ENCODE results near the gene RPS27. TPM values are rescaled to one million over a fixed set of nuclear protein-coding genes. Genes with fewer than 3 reads are reported as not detected.

RPS27 gene
- polyA plus RNA-seq, 1 of the 3 experiments (the other 2 are of a cell fraction) = 7,060 TPM

GRCh38 chr1:153944005-153944826 lies 46.3 kb upstream of the RPS27 start (continued):
- TF ChIP-seq REST (IDR thresholded peaks at IDR 0.05; ENCODE audit: low read depth, low read length) = no peak
- no peak for TF ChIP-seq EP300 (IDR thresholded peaks at IDR 0.05; ENCODE audit: borderline replicate concordance in 1 of 2, low read depth in 1 of 2, low read length in 1 of 2)

- H3K27ac ChIP-seq (ENCODE audit: low read depth in 2 of 2, low read length in 1 of 2) = peak overlapping the region in 1 of 2 experiments; percentile 89; a peak in 1 of 4 replicates
- POLR2A ChIA-PET = interaction anchor here (1.3 kb wide), 1 partner anchor 64 kb away, joined by 3 read pairs; no protein-coding TSS in a partner anchor
- TF ChIP-seq MEF2A (IDR thresholded peaks at IDR 0.05; ENCODE audit: borderline replicate concordance, low read depth) (no peak), EZH2phosphoT487 (IDR thresholded peaks at IDR 0.05; ENCODE audit: borderline replicate concordance, low read depth) (no peak), TAF1 (IDR thresholded peaks at IDR 0.05; ENCODE audit: borderline replicate concordance, low read depth, low read length) (no peak), SIN3A (IDR thresholded peaks at IDR 0.05; ENCODE audit: borderline replicate concordance, low read depth, low read length) (no peak), POLR2AphosphoS5 (IDR thresholded peaks at IDR 0.05; ENCODE audit: low read depth, low read length) (no peak), RCOR1 (IDR thresholded peaks at IDR 0.05; ENCODE audit: low read length) (no peak), ELF1 (IDR thresholded peaks at IDR 0.05) (no peak), RXRA (IDR thresholded peaks at IDR 0.05; ENCODE audit: borderline replicate concordance, low read depth) (no peak), MAX (IDR thresholded peaks at IDR 0.05; ENCODE audit: low read depth) (no peak), TEAD4 (IDR thresholded peaks at IDR 0.05; ENCODE audit: borderline replicate concordance, insufficient read depth) (no peak), YY1 (IDR thresholded peaks at IDR 0.05; ENCODE audit: low read depth) (no peak), CHD2 (IDR thresholded peaks at IDR 0.05; ENCODE audit: low read length, partially characterized antibody) (no peak), NFIC (IDR thresholded peaks at IDR 0.05; ENCODE audit: borderline replicate concordance) (no peak), CTCF (IDR thresholded peaks at IDR 0.05) (no peak), EP300 (IDR thresholded peaks at IDR 0.05; ENCODE audit: borderline replicate concordance in 1 of 2, low read depth in 1 of 2, low read length in 1 of 2) (no peak), REST (IDR thresholded peaks at IDR 0.05; ENCODE audit: low read depth, low read length) (no peak), USF2 (IDR thresholded peaks at IDR 0.05; ENCODE audit: borderline replicate concordance, low read depth, low read length) (no peak), TCF12 (IDR thresholded peaks at IDR 0.05) (no peak)
Observed at GRCh38 chr1:153944827-153945117, 45.8 kb upstream of the RPS27 start.

More at GRCh38 chr1:153944827-153945117, 45.8 kb upstream of the RPS27 start:
- CTCF ChIA-PET = interaction anchor here (0.7 to 5.1 kb wide), 10 partner anchors 12 to 147 kb away, joined by 3 to 51 read pairs (median 14); partner anchors contain the start of genes CREB3L4, CRTC2, GATAD2B and RAB13
- peaks cover 7 to 52% of the 10 kb centered on the region in 2 experiments for H3K36me3 ChIP-seq (replicated peaks in 1 of 2; ENCODE audit: control insufficient read depth in 1 of 2, insufficient read depth in 2 of 2, low read length in 1 of 2)
- WGBS (ENCODE audit: low lambda C conversion rate) = 88% methylated on average over 3 of the region's 3 CpGs
- peak overlapping the region; percentile 95 for H3K4me2 ChIP-seq
- no peaks in the 10 kb centered on the region for H3K27me3 ChIP-seq (ENCODE audit: insufficient read depth)
- H3K79me2 ChIP-seq (ENCODE audit: insufficient read depth) = peaks cover 30% of the 10 kb centered on the region
- H3K9ac ChIP-seq = peak overlapping the region; percentile 80; the same call in 1 of the 2 replicates
- no peak overlapping the region; the same call in 1 of the 2 replicates for H2AFZ ChIP-seq (ENCODE audit: low read depth)
- H4K20me1 ChIP-seq (ENCODE audit: insufficient read depth) = no peaks in the 10 kb centered on the region
- H3K9me2 ChIP-seq = no peaks in the 10 kb centered on the region
- peaks cover 4% of the 10 kb centered on the region for H3F3A ChIP-seq (replicated peaks; ENCODE audit: insufficient read depth)
- peaks cover 3 to 17% of the 10 kb centered on the region in 2 experiments; a peak in 2 of 4 replicates for H3K4me1 ChIP-seq (ENCODE audit: control insufficient read depth in 1 of 2, insufficient read depth in 2 of 2, low read depth in 1 of 2, low read length in 1 of 2)
- no peaks in the 10 kb centered on the region for H3K9me3 ChIP-seq
- DNase-seq = no peak
- peak overlapping the region; percentile 85 to 91; a peak in 3 of 4 replicates for H3K4me3 ChIP-seq (ENCODE audit: low read depth in 2 of 2, low read length in 1 of 2)
